ENCODE measurements around the gene KCNAB1.

The KCNAB1 gene

GRCh38 chr3:156495816-156496215, 375.4 kb downstream of the KCNAB1 start:
- DNase-seq (ENCODE audit: low spot score) = no peak

GRCh38 chr3:156497326-156497725, 376.9 kb downstream of the KCNAB1 start:
- no peak for DNase-seq (ENCODE audit: low spot score)

- no peak for DNase-seq (ENCODE audit: low spot score)
Observed at GRCh38 chr3:156498307-156498706, 377.9 kb downstream of the KCNAB1 start.

- no peak for DNase-seq (ENCODE audit: low spot score)
Observed at GRCh38 chr3:156507285-156507684, 386.9 kb downstream of the KCNAB1 start.

GRCh38 chr3:156509189-156510174, 389.1 kb downstream of the KCNAB1 start:
- DNase-seq (ENCODE audit: low spot score) = peak; percentile 49

DNA sequence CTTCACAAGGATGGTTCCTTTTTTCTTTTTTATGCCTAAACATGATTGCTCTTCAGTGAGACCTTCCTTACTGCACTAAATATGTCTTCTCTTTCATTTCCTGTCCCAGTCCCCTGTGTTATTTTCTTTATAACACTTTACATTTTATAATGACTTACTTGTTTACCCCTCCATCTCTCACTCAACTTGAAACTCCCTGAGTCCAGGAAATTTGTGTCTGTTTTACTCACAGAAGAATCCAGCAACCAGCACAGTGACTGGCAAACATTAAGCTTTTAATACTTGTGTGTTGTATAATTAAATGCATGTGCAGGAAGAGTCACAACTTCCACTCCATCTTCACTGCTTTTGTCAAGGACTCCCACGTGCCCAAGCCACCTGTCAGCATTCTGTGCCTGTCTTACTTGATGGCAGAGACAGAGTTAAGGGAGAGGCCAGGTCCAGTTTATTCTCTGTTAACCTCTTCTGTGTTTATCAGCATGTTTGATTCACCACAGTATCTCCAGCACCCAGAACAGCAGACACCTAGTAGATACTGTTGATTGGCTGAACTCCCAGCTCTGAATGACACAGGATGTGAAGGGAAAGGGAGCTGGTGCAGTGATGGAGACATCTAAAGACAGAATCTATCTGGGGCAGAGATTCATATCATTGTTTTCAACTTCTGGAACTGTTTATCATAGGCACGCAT, 391.8 kb downstream of the KCNAB1 start:
- DNase-seq (ENCODE audit: low spot score) = no peak

DNA sequence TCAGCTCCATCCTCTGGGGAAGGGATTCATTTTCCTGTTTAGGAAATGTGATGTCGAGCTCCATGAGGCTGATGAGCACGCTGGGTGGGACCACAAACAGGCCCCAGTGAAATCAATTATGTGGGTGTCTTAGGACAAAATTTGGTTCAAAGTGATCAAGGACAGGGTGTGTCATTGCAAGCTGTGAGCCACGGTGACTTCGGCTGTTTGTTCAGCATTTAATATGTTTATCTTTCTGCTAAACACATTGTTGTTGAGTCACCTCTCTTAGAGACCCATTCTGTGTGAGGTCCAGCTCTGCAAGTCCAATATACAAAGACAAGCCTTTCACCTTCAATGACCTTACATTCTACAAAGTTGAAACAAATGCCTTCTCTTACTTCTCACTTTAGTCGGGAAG, 393.2 kb downstream of the KCNAB1 start:
- no peak for DNase-seq (ENCODE audit: low spot score)

DNA sequence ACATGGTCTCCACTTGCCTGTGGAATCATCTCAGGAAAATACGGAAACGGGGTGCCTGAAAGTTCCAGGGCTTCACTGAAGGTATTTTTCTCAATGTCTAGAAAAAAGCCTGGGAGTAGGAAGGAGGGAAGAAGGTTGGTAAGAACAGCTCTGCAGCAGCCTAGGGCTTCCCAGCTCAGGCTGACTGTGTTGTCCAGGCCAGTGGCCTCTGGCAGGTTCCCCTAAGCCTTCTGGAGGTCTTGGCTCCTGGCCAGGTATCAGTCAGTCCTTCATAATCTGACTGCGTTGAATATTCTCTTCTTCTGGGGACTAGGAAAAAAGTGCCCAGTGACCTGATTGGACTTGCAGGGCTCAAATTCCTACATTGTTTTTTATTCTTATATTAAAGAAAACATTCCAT, 395.9 kb downstream of the KCNAB1 start:
- no peak for DNase-seq (ENCODE audit: low spot score)

DNA sequence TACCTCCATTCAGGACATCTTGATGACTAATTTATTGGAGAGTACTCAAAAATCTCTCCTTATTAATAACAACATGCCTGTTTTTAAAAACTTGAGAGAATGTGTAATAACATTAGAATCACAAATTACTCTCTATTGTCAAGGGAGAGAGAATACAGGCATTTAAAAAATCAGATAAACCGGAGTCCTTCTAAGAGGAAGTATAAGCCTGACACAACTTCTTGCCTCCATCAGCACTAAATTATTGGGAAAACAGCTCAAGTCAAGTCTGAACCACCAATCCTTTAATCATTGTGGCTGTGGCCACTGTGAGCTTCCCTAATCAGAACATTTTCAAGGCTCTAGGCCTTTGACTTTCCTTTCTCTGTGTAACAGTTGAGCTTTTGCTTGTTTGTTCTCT, 396.6 kb downstream of the KCNAB1 start:
- no peak for DNase-seq (ENCODE audit: low spot score)

- peak; percentile 43 for DNase-seq (ENCODE audit: low spot score)
Observed at GRCh38 chr3:156518726-156519125, 398.3 kb downstream of the KCNAB1 start.

- no peak for DNase-seq (ENCODE audit: low spot score)
Observed at GRCh38 chr3:156519758-156520162, 399.4 kb downstream of the KCNAB1 start.

- DNase-seq (ENCODE audit: low spot score) = no peak
Observed at GRCh38 chr3:156522673-156523072, 402.3 kb downstream of the KCNAB1 start.

DNA sequence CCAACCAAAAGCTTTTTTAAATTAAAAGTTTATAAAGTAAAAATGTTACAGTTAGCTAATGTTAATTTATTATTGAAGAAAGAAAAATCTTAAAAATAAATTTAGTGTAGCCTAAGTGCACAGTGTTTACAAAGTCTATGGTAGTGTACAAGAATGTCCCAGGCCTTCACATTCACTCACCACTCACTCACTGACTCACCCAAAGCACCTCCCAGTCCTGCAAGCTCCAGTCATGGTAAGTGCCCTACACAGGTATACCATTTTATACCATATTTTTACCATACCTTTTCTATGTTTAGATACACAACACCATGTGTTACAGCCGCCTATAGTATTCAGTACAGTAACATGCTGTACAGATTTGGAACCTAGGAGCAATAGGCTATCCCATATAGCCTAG, 405.4 kb downstream of the KCNAB1 start:
- DNase-seq (ENCODE audit: low spot score) = no peak

DNA sequence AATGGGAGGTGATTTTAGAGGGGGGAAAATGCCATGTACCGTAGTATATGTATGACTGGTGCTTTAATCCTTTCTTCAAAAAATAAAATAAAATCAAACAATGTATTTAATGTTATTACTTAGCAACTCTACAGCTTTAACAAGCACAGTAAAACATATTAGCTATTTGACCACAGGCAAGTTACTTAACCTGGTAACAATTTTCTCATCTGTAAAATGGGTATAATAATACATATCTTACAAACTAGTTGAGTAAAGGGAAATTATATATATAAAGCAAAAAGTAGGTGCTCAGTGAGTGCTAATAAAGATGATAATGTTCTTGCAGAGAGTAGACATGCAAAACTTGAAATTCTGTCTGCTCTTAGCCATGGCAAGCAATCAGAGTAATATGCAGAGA, 406.7 kb downstream of the KCNAB1 start:
- DNase-seq (ENCODE audit: low spot score) = no peak

- no peak for DNase-seq (ENCODE audit: low spot score)
Observed at GRCh38 chr3:156530980-156531379, 410.6 kb downstream of the KCNAB1 start.

- no peak for DNase-seq (ENCODE audit: low spot score)
Observed at GRCh38 chr3:156532730-156533129, 412.4 kb downstream of the KCNAB1 start.

GRCh38 chr3:156533205-156533604, 412.8 kb downstream of the KCNAB1 start:
- no peak for DNase-seq (ENCODE audit: low spot score)

GRCh38 chr3:156535162-156535627, 414.8 kb downstream of the KCNAB1 start:
- DNase-seq (ENCODE audit: low spot score) = peak; percentile 82

DNA sequence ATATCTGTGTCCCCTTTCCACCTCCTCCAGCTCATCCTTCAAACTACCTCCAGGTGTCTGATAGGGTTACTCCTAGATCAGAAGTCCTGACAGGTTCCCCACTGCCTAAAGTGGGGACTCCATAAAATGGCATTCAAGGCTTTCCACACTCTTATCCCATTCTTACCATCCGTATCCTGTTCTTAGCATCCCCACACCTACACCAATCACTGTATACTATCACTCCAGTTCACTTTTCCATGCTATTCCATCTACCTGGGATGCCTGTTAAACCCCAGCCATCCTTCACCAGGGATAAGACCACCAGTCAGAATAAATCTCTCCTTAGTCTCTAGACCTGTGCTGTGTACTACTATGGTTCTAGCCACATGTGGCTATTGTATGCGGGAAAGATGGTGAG, 415.4 kb downstream of the KCNAB1 start:
- no peak for DNase-seq (ENCODE audit: low spot score)

GRCh38 chr3:156536524-156537316, 416.3 kb downstream of the KCNAB1 start:
- DNase-seq (ENCODE audit: low spot score) = no peak

- DNase-seq (ENCODE audit: low spot score) = no peak
Observed at GRCh38 chr3:156539051-156539450, 418.7 kb downstream of the KCNAB1 start.

GRCh38 chr3:156539802-156540201, 419.4 kb downstream of the KCNAB1 start:
- DNase-seq (ENCODE audit: low spot score) = no peak

Measured in hepatic stellate cell (primary cell).